GM18526 (cell line): Measurements from ENCODE around the gene FOSB.
A peak's percentile ranks its signal among the peaks of the same experiment; 100 is the strongest.

ENCODE experiments used
- POLR2A ChIP-seq: IDR thresholded peaks from 3 replicates; pipeline ENCODE4 v1.6.1; 2011; ENCODE audit not compliant: insufficient read length; ENCODE audit errors: extremely low read depth

Gene FOSB

DNA sequence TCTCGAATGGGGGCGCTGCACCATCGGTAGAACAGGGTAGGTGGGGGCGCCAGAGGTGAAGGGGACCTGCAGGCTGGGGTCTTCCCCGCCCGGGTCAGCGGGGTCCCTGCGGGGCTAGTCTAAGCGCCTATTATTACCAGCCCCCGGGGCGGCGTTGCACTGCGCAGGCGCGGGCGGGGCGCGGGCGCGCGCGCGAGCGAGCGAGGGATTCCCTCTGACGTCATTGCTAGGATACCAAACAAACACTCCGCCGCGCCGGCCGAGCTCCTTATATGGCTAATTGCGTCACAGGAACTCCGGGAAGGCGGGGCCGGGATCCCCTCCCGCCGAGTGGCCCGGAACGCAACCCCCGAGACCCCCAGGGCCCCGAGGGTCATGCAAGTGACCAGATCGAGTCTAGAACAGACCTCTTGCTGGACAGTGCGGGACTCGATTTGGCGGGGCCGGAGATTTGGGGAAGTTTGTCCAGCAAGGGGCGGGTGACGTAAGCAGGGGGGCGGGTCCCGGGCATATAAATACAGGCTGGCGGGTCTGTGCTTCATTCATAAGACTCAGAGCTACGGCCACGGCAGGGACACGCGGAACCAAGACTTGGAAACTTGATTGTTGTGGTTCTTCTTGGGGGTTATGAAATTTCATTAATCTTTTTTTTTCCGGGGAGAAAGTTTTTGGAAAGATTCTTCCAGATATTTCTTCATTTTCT, at the start of gene FOSB:
Gene FOSB, plus strand, starts transcription at position 541 of the 703 bp plus-strand sequence. CDS start 591 bp downstream, outside the sequence.
- TF ChIP-seq POLR2A = peak; percentile 47

DNA sequence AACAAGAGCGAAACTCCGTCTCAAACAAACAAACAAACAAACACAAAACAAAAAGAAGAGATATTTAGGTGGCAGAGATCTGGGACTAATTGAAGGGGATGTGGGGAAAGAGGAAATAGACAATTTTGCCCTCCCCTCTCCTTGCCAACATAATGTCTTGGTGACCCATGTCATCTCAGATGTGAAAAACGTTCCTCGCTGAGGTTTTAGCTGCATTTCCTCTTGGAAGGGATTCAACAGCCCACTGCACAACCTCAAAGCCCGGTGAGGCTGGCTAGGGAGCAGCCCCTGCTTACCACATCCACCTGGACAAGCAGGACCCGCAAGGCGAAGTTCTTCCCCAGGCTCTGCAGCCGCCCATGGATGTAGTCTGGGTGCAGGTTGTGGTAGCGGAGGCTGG, 49.0 kb upstream of the FOSB start:
- no peak for TF ChIP-seq POLR2A

DNA sequence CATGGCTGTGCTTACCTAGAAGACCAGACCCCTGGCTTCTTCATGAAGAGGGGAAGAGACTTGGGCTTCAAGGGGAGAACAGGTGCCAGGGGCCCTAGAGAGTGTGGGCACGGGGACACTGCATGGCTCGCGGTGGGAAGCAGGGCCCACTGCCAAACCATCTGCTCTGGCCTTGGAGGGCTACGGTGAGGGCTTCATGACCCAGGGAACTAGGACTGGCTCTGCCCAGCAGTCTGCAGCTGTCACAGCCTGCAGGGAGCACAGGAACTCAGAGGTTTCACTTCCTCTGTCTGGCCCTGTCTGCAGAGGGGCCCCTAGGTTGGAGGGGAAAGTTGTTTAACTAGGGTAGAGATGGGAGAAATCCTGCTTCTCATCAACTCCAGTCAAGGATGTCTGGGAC, 48.4 kb upstream of the FOSB start:
- no peak for TF ChIP-seq POLR2A

DNA sequence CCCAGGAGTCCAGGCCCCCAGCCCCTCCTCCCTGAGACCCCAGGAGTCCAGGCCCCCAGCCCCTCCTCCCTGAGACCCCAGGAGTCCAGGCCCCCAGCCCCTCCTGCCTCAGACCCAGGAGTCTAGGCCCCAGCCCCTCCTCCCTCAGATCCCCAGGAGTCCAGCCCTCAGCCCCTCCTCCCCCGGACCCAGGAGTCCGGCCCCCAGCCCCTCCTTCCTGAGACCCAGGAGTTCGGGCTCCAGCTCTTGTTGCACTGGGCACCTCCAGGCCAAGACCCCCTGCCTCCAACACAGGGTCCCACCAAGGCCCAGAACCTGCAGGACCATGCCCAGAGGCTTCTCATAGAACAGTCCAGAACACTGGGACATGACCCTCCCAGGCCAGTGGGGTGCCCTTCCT, 47.9 kb upstream of the FOSB start:
- TF ChIP-seq POLR2A = no peak

DNA sequence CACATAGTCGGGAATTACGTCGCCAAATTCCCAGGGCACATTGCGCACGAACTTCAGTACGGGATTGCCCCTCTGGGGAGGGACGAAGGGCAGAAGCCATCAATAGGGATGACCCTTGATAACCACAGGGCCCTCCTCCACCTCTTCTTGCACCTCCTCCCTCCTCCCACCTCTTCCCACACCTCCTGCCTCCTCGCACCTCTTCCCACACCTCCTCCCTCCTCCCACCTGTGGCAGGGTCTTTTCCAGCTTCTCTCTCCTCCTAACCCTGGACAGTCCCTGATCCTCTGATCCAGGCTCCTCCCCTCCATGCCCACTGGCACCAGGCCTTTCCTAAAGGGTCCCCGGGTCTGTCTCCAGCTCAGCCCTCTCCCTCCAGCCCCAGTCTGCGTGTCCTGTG, 47.4 kb upstream of the FOSB start:
- no peak for TF ChIP-seq POLR2A

DNA sequence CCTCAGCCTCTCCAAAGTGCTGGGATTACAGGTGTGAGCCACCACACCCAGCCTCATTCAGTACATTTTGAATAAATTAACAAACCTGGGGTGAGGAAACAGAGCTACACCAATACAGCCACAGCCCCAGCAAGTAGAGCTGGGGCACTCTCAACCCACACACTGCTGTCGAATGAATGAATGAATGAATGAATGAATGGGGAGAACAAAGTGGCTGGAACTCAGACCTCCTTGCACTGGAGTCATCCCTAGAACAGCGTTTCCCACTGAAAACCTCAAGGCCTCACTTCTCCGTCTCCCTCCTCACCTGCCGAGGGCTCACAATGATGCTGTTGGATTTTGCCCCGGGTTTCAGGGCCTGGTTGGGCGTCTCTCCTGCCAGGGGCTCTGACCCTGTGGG, 46.9 kb upstream of the FOSB start:
- no peak for TF ChIP-seq POLR2A

DNA sequence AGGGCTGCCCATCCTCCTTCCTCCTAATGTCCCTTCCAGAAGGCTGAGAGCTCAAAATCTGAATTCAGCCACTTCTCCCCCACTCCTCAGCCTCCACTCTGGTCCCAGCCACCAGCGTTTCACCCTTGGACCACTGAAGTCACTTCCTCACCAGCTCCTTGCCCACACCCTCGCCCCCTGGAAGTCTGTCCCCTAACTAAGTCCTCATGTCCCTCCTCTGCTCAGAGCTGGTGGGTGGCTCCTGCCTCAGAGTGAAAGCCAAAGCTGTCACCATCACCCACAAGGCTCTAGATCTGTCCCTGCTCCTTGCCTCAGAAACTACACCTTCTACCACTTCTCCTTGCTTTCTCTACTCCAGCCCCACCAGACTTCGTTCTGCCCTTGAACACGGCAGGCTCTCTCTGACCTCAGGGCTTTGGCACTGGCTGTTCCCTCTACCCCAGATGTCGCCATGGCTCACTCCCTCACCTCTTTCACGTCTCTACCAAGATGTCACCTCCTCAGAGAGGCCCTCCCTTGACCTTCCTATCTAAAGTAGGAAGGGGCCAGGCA, 45.8 kb upstream of the FOSB start:
- TF ChIP-seq POLR2A = no peak

DNA sequence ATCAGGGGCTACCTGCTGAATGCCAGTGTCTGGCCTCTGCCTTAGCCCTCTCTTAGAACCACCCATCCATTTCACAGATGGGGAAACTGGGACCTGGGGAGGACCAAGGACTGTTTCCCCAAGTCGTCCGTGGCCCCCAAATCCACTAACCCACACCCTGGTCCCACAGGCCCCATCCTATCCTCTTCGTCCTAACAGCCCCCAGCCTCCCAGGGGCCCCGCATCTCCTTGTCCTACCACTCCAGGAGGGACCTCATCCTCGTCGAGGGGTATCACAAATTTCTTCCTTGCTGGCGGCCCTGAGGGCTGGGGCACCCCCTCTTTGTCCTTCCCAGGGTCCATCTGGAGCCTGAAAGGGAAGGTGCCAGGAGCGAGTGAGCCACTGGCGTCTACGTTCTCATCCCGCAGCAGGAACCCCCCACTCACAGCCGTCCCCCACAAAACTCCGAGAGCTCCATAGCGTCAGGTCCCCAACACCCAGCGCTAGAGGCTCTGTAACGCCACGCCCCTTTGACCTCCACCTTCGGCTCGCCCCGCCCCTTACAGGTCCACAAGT, 44.7 kb upstream of the FOSB start:
- TF ChIP-seq POLR2A = no peak

DNA sequence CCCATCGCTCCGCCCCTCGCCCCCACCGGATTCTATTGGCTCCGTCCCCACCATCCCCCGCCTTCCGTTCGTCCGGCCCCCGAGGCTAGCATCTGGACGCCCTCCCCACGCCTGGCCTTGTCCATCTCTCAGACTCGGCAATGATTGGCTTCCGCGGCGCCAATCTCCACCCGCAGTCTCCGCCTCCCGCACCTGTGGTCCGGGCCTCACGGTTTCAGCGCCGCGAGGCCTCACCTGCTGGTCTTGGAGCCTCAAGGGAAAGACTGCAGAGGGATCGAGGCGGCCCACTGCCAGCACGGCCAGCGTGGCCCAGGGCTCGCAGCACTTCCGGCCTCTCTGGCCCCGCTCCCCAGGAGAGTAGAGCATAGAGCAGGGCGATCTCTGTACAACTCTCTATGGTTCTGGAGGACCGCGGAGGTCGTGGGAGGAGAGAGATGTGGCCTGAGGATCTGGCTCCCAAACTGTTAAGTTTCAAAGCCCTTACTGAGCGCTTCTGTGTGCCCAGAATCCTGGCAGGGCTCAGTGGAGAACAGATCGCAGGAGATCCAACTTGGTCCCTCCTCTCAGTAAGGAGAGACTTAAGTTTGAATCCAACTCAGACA, 44.1 kb upstream of the FOSB start, which contains the start of gene ERCC1:
Gene ERCC1, minus strand, starts transcription at position 329 of the 602 bp plus-strand sequence. CDS start 543 bp downstream, outside the sequence.
- peak; percentile 84 for TF ChIP-seq POLR2A

DNA sequence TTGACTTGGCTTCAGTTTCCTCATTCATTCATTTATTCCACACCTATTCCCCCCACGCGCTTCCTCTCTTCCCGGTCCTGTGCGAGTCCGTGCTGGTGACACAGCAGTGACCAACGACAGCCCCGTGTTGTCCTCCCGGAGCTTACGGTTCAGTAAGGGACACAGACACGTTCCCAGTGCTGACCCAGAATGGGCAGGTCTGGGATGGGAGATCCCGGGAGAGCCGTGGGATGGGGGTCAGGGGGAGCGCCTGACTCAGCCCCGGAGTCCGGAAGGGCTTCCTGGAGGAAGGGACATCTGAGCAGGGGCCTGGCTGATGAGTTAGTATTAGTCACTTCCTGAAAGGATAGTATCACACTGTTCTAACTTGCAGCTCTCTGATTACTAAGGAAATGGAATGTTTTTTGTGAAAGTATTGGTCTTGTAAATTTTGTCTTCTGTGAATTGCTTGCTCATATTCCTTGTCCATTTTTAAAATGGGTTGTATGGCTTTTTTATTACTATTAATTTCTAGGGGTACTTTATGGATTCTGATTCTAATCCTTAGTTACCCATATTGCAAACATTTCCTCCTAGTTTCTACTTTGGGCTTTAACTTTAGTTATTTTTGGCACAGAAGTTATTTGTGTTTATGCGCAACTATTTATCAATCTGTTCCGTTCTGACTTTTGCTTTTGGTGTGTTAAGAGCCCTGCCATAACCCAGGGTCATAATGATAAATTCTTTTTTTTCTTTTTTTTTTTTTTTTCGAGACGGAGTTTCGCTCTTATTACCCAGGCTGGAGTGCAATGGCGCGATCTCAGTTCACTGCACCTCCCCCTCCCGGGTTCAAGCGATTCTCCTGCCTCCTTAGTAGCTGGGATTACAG, 43.4 kb upstream of the FOSB start:
- TF ChIP-seq POLR2A = no peak

DNA sequence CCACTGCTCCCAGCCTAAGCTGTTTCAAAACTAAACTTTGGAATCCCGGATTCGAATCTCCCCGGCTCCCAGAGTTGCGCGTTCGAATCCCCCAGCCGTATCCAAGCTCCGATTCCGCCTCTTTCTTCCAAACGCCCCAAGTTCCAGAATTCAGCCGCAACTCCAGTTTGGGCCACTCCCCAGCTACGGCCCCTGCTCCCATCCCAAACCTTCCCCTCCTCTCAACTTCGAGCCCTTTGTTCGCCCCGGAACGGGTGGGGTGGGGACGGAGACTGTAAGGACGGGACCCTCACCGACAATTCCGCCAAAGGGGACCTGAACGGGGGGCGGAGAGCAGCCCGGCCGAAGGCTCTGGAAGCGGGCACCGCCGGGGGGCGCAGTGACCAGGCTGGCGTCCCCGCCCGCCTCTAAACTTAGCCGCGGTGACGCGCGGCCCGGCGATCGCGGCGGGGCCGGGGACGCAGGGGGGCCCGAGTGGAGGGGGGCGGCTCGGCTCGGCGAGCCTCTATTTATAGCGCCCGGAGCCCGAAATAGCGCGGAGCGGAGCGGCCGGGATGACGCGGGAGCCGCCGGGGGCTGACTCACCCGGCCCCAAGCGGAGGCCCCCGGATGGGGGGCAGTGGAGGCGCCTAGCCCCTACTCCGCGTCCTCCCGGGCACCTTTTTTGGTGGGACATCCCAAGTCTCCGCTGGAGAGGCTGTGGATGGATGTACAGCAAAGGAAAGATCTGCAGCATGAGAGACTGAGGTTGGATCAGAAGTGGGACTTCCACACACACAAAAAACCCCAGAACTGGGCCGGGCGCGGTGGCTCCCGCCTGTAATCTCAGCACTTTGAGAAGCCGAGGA, 39.2 kb upstream of the FOSB start:
- TF ChIP-seq POLR2A = no peak

DNA sequence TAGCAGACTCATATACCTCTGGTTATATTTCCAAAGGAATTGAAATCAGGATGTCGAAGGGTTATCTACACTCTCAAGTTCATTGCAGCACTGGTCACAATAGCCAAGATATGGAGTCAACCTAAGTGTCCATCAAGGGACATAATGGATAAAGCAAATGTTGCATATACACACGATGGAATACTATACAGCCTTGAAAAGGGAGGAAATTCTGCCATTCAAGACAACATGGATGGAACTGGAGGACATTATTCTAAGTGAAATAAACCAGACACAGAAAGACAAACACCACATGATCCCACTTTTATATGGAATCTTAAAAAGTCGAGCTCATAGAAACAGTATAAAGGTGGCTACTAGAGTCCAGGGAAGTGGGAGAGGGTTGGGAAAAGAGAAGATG, 30.5 kb upstream of the FOSB start:
- TF ChIP-seq POLR2A = no peak

DNA sequence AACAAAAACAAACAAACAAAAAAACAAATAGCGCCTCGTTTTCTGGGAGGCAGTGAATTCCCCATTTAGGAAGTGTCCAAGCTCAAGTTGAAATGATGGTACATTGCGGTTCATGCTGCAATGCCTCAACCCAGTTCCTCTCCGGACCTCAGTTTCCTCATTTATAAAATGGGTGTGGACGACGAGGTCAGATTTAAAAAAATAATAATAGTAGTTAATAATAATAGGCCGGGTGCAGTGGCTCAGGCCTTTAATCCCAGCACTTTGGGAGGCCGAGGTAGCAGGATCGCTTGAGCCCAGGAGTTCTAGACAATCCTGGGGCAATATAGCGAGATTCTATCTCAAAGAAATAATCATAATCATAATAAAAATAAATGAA, 28.6 kb upstream of the FOSB start:
- no peak for TF ChIP-seq POLR2A

DNA sequence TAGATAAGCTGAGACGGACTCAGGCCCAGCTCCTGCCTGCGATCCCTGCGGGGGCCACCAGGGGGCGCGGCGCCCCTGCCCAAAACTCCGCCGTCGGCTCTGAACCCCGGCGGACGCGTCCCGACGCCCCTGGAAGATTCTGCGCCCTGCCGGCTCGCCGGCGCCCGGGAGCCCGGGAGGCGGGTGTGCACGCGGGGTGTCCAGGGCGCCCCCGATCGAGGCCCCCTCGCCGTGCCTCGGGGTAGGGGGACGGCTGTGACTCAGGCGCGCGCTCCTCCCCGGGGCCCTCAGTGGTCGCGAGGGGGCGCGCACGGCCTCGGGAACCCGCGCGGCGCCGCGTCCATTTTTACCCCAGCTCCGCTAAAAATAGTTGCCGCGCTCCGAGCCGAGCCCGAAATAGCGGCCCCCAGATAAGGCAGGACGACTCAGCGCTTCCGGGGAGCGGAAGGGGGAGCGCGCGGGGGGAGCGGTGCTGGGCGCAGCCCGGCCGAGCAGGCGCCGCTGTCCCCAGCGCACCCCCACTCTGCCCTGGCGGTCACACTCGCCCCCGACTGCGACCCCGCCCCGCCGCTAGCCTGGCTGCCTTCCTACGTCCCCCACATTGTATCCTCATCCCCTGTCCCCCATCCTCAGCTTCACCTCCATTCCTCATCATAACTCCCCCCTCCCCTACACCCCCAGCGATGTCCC, 28.1 kb upstream of the FOSB start:
- TF ChIP-seq POLR2A = peak; percentile 46

DNA sequence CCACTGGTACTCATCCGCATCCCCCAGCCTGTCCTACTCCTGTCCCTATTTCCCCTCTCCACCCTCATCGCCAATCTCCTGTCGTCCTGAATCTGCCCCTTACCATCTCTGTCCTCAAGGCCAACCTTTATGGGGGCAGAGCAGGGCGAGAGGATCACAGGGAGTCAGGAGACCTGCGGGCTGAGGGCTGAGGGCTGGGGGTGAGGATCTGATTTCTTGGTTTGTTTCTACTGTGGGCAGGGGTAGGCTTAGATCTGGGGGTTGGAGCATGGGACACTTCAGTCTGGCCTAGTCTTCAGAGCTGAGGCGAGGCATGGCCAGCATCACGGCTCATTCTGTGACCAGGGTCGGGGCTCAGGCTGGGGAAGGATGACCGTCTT, 27.5 kb upstream of the FOSB start:
- no peak for TF ChIP-seq POLR2A
